GM23338 (cell line): ENCODE results near the gene TESK2.

Experiments used
- POLR2AphosphoS5 ChIP-seq: IDR thresholded peaks from 2 replicates; pipeline ENCODE4 v1.6.1; 2016; ENCODE audit warnings: antibody characterized with exemption, low read depth
- TF ChIP-seq, protein P1 (sequence below): IDR thresholded peaks from one replicate; pipeline ENCODE4 v1.6.1; 2018; ENCODE audit warnings: antibody characterized with exemption; ENCODE audit not compliant: unreplicated experiment
- TF ChIP-seq, protein P2 (sequence below), 2 experiments: fragments of 200-600 bp in 1 of 2; sonication (generic) in 1 of 2; conservative IDR thresholded peaks; 2 replicates each; pipeline versions ENCODE4 v1.5.1 to v1.6.1; 2016 to 2017; ENCODE audit warnings: antibody characterized with exemption in 2 of 2, low read depth in 2 of 2, mild to moderate bottlenecking in 2 of 2, moderate library complexity in 1 of 2
- TF ChIP-seq, protein P3 (sequence below): IDR thresholded peaks from 2 replicates; pipeline ENCODE4 v1.6.1; 2016; ENCODE audit warnings: antibody characterized with exemption

DNA sequence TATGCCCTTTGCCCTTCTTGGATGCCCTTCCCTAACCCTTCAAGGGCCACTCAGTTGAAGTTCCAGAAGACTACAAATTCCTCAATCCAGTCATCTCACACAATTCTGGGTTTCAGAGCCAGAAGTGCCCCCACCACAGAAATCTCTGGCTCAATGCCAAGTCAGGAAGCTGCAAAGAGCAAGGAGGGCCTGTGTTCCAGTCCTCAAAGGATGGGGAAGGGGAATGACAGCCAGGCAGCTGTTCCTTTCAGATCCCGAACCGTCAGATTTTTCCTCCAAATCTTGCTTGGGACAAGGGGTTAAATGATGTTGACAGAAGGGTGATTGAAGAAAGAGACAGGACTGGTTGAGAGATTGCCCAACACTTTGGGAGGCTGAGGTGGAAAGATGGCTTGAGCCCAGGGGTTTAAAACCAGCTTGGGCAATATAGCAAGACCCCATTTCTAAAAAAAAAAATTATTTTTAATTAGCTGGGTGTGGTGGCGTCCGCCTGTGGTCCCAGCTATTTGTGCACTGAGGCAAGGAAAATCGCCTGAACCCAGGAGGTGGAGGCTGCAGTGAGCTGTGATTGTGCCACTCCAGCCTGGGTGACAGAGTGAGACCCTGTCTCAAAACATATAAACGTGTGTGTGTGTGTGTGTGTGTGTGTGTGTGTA is 165.0 kb downstream of the TESK2 start:
- TF ChIP-seq, protein P1, sequence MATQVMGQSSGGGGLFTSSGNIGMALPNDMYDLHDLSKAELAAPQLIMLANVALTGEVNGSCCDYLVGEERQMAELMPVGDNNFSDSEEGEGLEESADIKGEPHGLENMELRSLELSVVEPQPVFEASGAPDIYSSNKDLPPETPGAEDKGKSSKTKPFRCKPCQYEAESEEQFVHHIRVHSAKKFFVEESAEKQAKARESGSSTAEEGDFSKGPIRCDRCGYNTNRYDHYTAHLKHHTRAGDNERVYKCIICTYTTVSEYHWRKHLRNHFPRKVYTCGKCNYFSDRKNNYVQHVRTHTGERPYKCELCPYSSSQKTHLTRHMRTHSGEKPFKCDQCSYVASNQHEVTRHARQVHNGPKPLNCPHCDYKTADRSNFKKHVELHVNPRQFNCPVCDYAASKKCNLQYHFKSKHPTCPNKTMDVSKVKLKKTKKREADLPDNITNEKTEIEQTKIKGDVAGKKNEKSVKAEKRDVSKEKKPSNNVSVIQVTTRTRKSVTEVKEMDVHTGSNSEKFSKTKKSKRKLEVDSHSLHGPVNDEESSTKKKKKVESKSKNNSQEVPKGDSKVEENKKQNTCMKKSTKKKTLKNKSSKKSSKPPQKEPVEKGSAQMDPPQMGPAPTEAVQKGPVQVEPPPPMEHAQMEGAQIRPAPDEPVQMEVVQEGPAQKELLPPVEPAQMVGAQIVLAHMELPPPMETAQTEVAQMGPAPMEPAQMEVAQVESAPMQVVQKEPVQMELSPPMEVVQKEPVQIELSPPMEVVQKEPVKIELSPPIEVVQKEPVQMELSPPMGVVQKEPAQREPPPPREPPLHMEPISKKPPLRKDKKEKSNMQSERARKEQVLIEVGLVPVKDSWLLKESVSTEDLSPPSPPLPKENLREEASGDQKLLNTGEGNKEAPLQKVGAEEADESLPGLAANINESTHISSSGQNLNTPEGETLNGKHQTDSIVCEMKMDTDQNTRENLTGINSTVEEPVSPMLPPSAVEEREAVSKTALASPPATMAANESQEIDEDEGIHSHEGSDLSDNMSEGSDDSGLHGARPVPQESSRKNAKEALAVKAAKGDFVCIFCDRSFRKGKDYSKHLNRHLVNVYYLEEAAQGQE = no peak
- TF ChIP-seq, protein P2, sequence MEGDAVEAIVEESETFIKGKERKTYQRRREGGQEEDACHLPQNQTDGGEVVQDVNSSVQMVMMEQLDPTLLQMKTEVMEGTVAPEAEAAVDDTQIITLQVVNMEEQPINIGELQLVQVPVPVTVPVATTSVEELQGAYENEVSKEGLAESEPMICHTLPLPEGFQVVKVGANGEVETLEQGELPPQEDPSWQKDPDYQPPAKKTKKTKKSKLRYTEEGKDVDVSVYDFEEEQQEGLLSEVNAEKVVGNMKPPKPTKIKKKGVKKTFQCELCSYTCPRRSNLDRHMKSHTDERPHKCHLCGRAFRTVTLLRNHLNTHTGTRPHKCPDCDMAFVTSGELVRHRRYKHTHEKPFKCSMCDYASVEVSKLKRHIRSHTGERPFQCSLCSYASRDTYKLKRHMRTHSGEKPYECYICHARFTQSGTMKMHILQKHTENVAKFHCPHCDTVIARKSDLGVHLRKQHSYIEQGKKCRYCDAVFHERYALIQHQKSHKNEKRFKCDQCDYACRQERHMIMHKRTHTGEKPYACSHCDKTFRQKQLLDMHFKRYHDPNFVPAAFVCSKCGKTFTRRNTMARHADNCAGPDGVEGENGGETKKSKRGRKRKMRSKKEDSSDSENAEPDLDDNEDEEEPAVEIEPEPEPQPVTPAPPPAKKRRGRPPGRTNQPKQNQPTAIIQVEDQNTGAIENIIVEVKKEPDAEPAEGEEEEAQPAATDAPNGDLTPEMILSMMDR (conservative IDR thresholded peaks at IDR 0.05; ENCODE audit: low read depth in 2 of 2) = no peak
- TF ChIP-seq POLR2AphosphoS5 = no peak
- TF ChIP-seq, protein P3, sequence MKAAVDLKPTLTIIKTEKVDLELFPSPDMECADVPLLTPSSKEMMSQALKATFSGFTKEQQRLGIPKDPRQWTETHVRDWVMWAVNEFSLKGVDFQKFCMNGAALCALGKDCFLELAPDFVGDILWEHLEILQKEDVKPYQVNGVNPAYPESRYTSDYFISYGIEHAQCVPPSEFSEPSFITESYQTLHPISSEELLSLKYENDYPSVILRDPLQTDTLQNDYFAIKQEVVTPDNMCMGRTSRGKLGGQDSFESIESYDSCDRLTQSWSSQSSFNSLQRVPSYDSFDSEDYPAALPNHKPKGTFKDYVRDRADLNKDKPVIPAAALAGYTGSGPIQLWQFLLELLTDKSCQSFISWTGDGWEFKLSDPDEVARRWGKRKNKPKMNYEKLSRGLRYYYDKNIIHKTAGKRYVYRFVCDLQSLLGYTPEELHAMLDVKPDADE = no peak
